Measurements from ENCODE around the gene PFN4.
"Not testable (repeated sequence)": the region's sequence is repeated elsewhere in the genome, so short reads cannot be mapped to it uniquely, and the experiment has no call there.

Gene PFN4

DNA sequence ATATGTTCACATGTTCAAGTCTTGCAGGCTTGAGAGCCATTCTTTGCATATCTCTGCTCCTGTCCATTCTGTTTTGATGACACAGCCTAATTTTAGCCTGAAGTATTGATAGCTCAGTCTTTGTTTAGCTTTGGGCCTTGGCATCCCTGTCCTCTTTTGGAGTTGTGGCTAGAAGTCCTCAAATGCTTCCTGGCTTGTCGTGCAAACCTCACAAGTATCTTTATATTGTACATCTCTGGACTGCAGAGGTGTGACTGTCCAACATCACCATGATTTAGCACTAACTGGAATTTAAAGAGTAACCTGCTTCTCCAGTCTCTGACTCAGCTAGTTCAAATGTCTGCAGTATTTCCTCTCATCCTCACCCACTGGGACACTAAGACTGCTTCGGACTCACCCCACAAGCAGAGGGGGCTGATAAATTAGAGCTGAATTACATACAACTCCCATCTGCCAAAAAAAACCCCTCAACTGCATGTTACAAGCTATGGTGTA is 11.7 kb downstream of the PFN4 start:
- no peak for DNase-seq (ENCODE audit: low read depth, low spot score)

DNA sequence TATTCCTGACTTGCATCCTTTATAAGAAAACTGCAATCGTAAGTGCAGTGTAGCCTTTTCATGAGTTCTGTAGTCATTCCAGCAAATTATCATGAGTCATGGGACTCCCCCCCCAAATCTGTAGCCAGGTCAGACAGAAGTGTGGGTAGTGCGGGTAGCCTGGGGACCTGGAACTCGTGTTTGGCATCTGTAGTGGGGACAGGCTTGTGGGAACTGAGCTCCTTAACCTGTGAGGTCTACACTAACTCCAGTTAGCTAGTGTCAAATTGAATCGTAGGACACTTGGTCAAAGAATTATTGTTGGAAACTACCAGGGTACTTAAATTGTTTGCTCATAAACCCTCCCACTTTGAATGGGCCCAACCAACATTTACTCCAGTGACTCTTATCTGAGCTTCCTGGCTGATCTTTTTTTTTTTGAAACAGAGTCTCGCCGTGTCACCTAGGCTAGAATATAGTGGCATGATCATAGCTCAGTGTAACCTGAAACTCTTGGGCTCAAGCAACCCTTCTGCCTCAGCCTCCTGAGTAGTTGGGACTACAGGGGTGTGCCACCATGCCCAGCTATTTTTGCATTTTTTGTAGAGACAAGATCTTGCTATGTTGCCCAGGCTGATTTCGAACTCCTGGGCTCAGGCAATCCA is 12.4 kb downstream of the PFN4 start:
- DNase-seq (ENCODE audit: low read depth, low spot score) = no peak

DNA sequence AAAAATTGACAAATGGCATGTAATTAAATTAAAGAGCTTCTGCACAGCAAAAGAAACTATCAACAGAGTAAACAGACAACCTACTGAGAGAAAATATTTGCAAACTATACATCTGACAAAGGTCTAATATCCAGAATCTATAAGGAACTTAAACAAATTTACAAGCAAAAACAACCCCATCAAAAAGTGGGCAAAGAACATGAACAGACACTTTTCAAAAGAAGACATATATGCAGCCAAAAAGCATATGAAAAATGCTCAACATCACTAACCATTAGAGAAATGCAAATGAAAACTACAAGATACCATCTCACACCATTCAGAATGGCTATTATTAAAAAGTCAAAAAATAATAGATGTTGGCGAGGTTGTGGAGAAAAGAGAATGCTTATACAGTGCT is 13.7 kb downstream of the PFN4 start:
- not testable (repeated sequence) for DNase-seq (ENCODE audit: low read depth, low spot score)

DNA sequence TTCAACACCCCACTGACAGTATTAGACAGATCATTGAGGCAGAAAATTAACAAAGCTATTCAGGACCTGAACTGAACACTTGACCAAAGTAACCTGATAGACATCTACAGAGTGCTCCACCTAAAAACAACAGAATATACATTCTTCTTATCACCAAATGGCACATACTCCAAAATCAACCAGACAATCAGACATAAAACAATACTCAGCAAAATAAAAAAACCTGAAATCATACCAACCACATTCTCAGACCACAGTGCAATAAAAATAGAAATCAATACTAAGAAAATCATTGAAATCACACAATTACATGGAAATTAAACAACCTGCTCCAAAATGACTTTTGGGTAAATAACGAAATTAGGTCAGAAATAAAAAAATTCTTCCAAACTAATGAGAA is 15.8 kb downstream of the PFN4 start:
- DNase-seq (ENCODE audit: low read depth, low spot score) = no peak

DNA sequence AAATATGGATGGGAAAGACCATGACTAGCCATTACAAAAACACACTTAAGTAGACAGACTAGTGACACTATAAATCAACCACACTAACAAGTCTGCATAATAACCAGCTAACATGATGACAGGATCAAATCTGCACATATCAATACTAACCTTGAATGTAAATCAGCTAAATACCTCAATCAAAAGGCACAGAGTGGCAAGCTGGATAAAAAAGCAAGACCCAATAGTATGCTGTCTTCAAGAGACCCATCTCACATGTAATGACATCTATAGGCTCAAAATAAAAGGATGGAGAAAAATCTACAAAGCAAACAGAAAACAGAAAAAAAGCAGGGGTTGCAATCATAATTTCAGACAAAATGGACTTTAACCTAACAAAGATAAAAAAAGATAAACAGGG is 16.3 kb downstream of the PFN4 start:
- DNase-seq (ENCODE audit: low read depth, low spot score) = no peak

DNA sequence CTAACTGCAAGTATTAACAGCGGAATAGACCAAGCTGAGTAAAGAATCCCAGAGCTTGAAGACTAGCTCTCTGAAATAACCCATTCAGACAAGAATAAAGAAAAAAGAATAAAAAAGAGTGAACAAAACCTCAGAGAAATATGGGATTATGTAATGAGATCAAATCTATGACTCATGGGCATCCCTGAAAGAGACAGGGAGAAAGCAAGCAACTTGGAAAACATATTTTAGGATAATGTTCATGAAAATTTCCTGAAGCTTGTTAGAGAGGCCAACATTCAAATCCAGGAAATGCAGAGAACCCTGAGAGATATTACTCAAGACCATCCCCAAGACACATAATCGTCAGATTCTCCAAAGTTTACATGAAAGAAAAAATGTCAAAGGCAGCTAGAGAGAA is 17.3 kb downstream of the PFN4 start:
- no peak for DNase-seq (ENCODE audit: low read depth, low spot score)

DNA sequence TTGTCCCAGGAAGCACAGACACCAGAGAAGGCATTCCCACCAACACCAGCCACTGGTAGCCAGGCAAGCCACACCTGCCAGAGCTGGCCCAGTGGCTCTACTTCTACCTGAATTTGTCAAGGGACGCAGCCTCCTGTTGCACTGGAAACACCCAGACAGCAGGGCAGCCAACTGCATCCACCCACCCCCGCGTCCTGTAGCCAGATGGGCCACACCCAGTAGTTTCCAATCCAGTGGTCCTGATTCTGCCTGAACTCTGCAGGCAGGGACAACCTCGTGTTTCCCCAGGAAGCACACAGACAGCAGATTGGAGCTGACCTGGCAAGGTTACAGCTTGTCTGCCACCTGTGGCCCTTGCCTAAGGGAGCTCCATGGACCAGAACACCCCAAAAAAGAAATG is 18.2 kb downstream of the PFN4 start:
- DNase-seq (ENCODE audit: low read depth, low spot score) = no peak

DNA sequence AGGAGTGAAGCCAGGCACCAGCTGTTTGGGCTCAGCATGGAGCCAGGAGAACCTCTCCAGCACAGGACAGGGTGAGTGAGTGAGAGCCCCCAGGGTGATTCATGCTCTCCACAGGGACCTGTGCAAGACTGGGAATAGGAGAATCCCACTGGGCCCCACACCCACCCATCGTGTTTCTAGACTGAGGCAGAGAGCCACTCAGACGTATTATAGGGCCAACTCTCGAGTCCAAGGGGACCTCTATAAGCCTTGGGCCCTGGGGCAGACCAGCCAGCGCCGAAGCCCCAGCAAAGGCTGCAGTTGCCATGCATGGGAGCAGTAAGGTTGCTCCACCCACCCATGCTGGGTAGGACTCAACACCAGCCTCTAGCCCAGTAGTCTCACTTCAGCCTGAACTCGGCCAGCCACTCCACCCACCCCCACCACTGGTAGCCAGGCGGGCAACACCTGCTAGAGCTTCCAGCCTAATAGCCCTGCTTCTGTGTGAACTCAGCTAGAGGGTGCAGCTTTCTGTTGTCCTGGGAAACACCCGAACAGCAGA is 19.0 kb downstream of the PFN4 start:
- no peak for DNase-seq (ENCODE audit: low read depth, low spot score)

DNA sequence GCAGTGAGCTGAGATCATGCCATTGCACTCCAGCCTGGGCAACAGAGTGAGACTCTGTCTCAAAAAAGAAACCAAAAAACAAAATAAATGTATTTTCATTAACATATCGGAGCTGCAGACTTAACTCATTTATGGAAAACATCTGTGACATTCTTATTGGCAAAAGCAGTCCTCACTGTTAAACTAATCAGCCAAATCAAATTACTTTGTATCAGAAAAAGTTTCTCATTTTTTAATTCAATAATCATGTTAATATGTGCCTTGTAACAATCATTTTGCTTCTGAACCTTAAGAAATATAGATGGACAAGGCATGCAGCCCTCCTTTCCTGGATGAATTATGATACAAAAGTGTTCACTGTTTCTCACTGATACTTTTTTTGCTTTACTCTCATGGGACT is 20.5 kb downstream of the PFN4 start:
- no peak for DNase-seq (ENCODE audit: low read depth, low spot score)

DNA sequence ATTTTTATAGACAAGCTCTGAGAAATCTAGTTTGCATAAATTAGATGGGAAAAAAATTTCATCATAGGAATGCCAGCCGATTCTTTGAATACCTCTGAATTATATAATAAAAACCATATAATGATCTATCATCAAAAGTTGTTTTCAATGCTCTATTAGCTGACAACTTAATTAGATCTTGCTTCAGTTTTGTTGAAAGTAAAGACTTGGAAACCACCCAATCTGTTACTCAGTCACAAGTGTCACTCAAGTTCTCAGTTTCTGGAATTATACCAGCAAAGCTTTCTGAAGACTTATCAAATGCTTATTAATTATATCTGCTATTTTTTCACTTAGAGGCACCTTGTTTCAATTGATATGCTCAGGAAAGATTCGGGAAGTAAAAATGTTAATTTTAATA is 21.1 kb downstream of the PFN4 start:
- DNase-seq (ENCODE audit: low read depth, low spot score) = no peak

DNA sequence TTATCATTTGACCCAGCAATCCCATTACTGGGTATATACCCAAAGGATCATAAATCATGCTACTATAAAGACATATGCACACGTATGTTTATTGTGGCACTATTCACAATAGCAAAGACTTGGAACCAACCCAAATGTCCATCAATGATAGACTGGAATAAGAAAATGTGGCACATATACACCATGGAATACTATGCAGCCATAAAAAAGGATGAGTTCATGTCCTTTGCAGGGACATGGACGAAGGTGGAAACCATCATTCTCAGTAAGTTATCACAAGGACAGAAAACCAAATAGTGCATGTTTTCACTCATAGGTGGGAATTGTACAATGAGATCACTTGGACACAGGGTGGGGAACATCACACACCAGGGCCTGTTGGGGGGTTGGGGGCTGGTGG is 22.4 kb downstream of the PFN4 start:
- not testable (repeated sequence) for DNase-seq (ENCODE audit: low read depth, low spot score)

DNA sequence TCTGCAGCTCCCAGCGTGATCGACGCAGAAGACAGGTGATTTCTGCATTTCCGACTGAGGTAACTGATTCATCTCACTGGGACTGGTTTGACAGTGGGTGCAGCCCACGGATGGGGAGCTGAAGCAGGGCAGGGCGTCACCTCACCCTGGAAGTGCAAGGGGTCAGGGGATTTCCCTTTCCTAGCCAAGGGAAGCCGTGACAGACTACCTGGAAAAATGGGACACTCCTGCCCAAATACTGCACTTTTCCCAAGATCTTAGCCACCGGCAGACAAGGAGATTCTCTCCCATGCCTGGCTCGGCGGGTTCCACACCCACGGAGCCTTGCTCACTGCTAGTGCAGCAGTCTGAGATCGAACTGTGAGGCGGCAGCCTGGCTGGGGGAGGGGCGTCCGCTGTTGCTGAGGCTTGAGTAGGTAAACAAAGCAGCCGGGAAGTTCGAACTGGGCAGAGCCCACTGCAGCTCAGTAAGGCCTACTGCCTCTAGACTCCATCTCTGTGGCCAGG is 27.9 kb downstream of the PFN4 start:
- not testable (repeated sequence) for DNase-seq (ENCODE audit: low read depth, low spot score)

DNA sequence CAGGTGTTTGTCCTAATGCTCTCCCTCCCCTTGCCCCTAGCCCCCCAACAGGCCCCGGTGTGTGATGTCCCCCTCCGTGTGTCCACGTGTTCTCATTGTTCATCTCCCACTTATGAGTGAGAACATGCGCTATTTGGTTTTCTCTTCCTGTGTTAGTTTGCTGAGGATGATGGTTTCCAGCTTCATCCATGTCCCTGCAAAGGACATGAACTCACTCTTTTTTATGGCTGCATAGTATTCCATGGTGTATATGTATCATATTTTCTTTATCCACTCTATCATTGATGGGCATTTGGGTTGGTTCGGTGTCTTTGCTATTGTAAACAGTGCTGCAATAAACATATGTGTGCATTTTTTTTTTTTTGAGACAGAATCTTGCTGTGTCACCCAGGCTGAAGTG is 29.9 kb downstream of the PFN4 start:
- not testable (repeated sequence) for DNase-seq (ENCODE audit: low read depth, low spot score)

DNA sequence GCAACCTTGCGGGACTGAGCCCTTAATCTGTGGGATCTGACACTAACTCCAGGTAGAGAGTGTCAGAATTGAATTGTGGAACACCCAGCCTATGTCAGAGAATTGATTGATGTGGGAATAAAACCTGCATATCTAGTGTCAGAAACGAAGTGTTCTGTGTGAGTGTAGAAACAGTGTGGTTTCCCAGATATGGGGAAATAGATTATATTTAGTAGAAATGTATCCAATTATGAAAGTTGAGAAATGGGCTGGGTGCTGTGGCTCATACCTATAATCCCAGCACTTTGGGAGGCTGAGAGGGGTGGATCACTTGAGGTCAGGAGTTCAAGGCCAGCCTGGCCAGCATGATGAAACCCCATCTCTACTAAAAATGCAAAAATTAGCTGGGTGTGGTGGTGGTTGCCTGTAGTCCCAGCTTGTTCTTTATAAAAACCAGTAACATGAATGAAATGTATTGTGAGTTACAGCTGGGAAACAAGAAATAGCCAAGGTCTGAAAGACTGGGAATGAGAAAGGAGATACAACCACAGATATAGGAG is 34.2 kb downstream of the PFN4 start:
- no peak for DNase-seq (ENCODE audit: low read depth, low spot score)

DNA sequence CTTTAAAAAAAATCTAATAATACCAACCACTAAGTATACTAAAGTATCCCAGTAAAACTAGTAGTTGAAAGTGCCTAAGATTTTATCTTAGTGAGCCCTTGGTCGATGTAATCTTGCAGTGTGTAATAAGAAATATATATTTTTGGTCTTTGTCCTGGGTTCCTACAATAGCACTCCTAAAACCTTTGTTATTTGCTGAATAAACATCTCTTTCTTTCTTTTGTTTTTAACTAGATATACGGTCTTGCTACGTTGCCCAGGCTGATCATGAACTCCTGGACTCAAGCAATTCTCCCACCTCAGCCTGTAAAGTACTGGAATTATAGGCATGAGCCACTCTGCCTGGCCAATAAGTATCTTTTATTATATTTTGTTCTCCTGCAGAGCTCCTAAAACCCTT is 36.1 kb downstream of the PFN4 start:
- no peak for DNase-seq (ENCODE audit: low read depth, low spot score)

DNA sequence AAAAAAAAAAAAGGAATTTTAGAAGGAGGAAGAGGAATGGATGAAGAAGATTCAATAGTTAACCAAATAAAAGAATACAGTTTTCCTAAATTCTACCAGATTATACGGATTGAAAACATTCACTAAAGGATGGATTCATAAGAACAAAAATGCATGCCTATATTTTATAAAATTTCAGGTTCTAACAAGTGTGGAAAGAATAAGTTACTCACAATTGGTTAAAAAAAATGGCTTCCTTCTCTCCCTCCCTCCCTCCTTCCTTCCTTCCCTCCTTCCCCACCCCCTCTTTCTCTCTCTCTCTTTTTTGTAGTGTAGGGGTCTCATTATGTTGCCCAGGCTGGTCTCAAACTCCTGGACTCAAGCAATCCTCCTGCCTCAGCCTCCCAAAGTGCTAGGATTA is 36.9 kb downstream of the PFN4 start:
- no peak for DNase-seq (ENCODE audit: low read depth, low spot score)

DNA sequence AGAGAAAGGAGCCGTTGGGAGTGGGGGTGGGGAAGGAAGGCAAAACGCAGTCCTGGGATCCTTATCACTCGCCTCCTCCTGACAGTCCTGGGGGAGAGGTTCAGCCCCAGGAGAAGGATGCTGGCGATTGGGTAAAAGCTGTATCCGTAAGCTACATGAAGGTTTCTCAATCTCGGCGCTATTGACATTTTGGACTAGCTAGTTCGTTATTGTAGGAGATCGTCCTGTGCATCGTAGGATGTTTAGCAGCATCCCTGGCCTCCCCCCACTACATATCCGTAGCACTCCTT is 38.0 kb downstream of the PFN4 start:
- DNase-seq (ENCODE audit: low read depth, low spot score) = no peak

DNA sequence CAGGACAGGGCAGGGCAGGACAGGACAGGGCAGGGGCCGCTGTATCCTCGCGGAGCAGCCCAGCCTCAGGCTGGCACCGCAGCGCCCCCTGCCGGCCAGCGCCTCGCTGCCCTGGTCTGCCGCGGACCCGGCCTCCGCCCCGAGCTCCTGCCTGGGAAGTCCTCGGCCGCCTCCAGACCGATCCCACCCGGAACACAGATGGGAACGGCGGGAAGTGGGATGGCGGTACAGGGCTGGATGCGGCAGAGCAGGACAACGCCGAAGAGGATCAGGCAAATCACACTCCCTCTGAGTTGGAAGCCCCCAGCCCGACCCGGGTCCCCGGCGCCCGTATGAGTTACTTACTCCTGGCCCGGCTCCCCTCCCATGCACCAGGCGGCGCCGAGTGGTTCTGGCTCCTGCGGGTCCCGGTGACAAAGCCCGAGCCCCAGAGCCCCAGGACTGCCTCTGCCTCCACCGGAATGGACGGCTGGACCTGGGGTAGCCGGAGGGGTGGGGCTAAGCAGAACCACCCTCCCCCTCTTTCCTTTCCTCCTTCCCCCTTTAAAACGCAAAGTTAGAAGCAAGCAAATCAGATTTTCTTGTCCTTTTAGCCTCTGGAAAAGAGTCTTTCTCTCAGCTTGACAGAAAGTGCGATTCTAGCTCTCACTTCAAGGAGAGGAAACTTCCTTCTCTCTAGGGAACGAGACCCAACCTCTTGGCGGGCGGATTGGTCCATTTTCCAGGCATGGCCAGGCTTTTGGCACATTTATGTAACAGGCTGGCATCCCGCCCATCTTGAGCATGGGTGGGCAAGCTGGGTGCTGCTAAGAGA is 38.5 kb downstream of the PFN4 start, which contains the start of gene TP53I3:
Gene TP53I3 (minus strand): TSS at position 449 of the 814 bp plus-strand sequence. CDS start 508 bp downstream, outside the sequence.
- peak; percentile 83 for DNase-seq (ENCODE audit: low read depth, low spot score)

DNA sequence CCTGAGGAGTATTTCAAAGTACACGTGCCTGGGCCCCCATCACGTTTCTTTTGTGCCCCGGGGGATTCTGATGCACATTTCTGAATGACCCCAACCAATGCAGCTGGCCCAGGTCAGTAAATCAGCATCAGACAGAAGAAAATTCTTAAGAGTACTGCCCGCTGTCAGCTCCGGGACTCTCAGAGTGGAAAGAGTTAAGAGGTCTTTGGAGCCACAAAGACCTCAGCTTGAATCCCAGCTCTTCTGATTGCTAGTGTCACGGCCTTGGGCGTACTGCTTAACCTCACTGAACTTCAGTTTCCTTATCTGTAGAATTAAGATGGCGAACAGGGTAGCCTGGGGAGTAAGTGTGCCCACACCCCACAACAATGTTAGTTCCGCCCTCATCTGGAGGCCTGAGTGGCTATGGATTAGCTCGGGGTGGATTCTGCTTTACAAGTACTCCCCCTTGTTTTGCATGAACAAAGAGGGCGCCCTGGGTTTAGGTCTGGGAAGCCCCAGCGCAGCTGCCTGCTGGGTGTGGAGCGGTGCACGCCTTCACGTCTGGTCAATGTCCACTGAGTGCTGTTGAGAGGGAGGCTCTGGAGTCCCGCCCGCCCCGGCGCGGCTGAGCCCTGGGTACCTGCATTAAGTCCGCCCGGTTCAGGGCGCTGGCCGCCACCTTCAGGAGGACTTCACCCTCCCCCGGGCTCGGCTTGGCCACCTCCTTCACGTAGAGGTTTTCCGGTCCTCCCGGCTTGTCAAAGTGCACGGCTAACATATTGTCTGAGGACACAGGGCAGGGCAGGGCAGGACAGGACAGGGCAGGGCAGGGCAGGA is 39.4 kb downstream of the PFN4 start:
- DNase-seq (ENCODE audit: low read depth, low spot score) = peak; percentile 65

DNA sequence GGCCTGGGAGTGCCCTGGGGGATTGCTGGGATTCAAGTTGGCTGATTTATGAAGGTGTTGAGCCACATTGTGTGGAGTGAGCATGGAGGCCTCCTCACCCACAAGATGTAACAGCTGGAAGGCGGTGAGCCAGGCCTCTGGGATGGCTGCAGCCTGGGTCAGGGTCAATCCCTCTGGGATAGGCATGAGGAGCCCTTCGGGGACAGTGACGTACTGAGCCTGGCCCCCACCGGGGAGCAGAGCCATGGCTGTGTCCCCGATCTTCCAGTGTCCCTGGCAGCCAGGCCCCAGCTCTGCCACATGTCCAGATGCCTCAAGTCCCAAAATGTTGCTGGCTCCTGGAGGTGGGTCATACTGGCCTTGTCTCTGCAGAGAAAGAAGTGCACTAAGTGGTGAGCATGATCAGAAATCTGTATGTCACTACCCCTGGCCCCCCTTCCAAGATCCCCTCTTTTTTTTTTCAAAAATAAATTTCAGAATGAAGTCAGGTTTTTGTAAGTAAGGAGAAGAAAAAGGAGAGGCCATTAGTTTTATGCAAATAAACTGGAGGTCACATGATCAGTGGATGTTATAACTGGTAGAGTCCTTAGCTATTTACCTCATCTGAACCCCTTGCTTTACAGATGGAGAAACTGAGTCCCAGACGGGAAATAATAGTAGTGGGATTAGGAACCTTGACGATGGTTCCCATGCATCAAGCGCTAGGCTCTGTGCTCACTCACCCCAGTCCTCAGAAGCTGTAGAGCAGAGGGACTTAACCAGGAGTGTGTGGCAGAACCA is 40.2 kb downstream of the PFN4 start:
- DNase-seq (ENCODE audit: low read depth, low spot score) = no peak

DNA sequence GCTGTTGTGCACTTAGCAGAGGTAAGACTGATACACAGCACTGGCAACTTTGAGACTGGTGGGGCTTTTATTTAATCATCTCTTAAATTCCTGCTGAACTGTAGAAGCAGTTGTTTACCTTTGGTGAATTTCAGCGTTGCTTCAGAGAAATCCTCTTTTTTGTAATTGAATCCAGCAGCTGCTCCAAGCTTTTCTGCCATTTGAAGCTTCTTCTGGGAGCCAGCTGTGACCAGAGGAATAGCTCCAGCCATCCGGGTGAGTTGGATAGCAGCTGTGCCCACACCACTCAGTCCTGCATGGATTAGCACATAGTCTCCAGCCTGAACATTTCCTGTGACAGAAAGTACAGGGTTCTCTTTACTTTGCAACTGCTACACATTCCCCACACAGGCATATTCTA is 42.4 kb downstream of the PFN4 start:
- DNase-seq (ENCODE audit: low read depth, low spot score) = no peak
